HG03469 (cell line): ENCODE measurements around the gene NAA16.
"Not testable (repeated sequence)": the region's sequence is repeated elsewhere in the genome, so short reads cannot be mapped to it uniquely, and the experiment has no call there.

Source experiments
- ATAC-seq: cut with Tn5 transposase; IDR thresholded peaks from one replicate; pipeline ENCODE4 v1.9.1; 2021; ENCODE audit warnings: mild to moderate bottlenecking, moderate library complexity, moderate number of reproducible peaks; ENCODE audit not compliant: unreplicated experiment

NAA16 gene

DNA sequence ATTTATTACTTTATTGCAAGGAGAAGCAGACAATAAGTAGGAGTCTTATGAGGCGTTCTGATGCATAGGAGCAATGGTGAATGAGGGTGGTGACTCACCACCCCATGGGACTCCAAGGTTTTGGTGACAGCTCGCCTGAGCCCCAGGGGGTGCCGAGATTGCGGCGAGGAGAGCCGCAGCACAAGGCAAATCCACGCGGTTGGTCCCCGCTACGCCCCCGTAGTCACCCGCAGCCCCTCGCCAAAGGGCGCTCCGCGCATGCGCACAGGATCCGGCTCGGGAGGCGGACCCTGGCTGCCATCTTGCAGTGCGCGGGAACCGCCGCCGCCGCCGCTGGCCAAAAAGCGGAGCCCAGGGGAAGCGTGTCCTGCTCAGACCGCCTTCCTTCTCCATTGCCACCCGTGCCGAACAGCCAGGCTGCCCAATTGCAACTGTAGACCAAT lies at the start of gene NAA16:
Gene NAA16 (plus strand): TSS at position 305 of the 443 bp plus-strand sequence. CDS start 262 bp downstream, outside the sequence.
- peak; percentile 46 for ATAC-seq

DNA sequence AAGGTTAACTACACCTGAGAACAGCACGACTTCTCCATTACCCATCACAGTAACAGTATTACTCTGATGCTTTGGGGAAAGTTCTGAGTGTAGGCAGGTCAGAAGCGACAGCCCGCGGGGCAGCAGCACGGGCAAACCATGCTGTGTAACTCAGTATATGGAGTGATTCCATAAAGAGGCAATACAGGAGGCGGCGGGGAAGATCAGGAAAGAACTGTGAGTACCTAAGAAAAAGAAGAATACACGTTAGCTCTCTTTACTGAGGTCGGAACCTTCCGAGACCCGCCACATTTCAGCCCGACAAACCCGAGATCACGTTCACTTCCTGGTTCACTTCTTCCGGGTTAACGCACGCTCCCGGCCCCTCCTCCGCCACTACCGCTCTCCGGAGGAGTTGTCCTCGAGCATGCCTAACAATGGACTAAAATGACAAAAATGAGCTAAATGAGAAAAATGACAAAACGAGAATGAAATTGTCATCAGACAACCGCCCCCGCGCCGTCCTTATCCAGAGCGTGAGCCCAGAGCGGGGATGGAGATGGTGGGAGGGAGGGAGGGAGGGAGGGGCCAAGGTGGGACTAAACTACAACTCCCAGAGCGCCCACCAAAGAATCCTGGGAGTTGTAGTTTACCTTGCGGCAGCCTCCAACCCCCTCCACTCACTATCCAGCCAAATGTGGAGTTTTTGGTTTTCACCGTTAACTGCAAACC lies 47.7 kb upstream of the NAA16 start, which contains the start of gene MTRF1:
Gene MTRF1 (minus strand): TSS at position 316 of the 711 bp plus-strand sequence. CDS start 2,669 bp downstream, outside the sequence.
- ATAC-seq = peak; percentile 75

GRCh38 chr13:41267106-41267505 lies 44.0 kb upstream of the NAA16 start:
- ATAC-seq = no peak

DNA sequence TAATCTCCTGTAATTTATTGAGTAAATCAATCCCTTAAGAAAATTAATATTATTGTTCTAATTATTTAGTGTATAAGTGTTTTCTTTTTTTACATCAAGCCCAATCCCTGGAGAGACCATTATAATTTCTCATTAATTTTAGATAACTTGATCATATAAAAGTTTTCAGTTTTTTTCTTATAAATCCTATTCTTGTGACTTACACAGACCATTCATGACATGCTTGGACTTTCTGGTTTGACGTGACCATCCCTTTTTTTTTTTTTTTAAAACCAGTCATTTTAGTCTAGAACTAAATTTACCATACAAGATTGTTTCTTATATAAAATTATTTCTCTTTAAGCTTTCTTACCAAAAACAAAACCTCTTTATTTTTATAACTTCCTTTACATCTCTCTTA lies 42.3 kb upstream of the NAA16 start:
- no peak for ATAC-seq

DNA sequence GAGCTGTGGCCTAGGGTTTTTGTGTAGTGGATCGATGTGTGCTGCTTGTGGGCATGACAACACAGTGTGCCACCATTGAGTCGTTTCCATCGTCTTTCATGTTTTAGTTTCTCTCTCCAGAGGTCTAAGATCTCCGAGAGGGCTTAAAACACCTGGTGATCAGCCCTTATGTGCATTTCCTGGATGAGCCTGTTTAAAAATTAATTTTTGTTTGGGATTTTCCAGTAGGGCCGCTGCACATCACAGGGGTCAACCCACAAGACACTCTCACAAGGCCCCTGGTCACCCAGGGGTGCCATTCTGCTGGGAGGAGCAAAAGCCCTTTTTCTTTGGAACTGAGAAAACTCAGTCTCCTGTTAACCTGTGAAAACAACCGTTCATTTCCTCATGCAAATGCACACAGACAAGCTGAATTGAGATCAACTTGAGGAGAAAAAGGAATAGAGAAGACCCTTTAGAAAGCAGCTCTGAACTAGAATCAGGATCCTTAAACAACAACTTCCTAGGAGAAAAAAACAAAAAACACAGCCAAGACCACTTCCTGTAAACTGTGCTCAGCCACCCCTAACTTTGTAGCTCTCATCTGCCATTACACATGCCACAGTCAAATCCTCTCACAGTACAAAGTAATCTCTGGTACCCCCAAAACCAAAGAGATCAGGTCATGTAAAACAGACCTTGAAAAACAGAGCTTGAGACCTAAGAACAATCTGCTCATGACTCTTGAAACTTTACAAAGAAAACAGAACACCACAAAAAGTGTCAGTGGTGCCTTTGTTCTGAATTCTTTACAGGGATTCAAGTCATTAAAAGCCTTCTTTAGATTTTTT lies 39.4 kb upstream of the NAA16 start:
- no peak for ATAC-seq

- ATAC-seq = no peak
Observed at GRCh38 chr13:41273831-41274441, 37.1 kb upstream of the NAA16 start.

DNA sequence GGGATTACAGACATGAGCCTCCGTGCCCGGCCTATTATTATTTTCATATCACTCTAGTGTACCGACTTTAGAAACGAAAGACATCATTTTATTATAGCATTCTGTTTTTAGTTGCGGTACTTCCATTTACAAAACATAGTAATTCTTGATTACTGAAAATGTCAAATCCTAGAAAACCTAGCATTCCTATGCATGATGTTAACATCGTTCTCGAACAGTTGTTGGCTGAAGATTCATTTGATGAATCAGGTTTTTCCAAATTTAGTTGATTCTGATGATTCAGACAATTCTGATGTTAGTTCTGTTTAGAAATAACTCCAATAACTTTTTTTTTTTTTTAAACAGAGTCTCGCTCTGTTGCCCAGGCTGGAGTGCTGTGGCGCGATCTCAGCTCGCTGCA lies 36.2 kb upstream of the NAA16 start:
- ATAC-seq = no peak

- ATAC-seq = no peak
Observed at GRCh38 chr13:41276824-41277223, 34.2 kb upstream of the NAA16 start.

GRCh38 chr13:41279156-41279555 lies 31.9 kb upstream of the NAA16 start:
- not testable (repeated sequence) for ATAC-seq

DNA sequence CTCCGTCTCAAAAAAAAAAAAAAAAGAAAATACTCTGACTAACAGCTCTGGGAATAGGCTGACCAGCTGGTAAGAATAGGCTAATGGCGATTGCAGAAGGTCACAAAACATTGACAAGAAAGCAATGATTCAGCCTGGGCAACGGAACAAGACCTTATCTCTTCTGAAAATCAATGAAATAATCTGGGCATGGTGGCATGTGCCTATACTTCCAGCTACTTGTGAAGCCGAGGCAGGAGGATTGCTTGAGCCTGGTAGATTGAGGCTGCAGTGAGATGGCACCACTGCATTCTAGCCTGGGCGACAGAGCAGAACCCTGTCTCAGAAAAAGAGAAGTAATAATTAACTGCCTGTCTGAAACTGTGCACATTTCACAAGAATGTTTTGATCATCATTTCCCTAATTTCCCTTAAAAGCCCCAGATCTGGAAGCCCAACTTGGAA lies 28.9 kb upstream of the NAA16 start:
- no peak for ATAC-seq

- no peak for ATAC-seq
Observed at GRCh38 chr13:41284512-41285288, 26.4 kb upstream of the NAA16 start.

GRCh38 chr13:41286370-41286769 lies 24.7 kb upstream of the NAA16 start:
- no peak for ATAC-seq

- no peak for ATAC-seq
Observed at GRCh38 chr13:41289463-41289881, 21.6 kb upstream of the NAA16 start.

DNA sequence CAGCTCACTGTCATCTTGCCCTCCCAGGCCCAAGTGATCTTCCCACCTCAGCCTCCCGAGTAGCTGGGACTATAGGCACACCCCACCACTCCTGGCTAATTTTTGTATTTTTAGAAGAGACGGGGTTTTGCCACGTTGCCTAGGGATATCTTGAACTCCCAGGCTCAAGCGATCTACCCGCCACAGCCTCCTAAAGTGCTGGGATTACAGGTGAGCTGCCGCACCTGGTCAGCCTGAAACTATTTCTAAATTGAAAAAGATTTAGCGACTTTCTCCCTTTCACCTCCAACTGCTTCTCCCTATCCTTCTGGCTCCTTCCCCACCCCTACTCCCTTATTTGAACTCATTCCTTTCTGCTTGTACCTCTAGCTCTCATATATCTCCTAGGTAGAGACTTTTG lies 19.8 kb upstream of the NAA16 start:
- no peak for ATAC-seq

DNA sequence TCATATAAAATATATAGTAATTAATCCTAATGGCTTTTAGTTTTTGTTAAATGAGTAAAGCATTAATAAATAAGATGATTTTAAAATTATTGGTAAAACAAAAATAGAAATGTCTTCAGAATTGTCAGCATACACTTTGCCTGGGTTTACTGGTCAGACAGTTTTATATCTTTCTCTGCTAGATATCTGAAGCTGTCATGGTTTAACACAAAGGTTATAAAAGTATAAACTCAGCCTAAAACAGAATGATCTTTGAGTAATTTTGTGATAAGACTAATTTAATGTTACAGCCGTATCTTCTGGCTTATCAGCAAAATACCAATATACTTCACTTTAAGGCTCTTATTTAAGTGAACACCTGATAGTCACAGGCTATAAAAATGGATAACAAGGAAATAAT lies 17.8 kb upstream of the NAA16 start:
- no peak for ATAC-seq

- no peak for ATAC-seq
Observed at GRCh38 chr13:41294914-41295313, 16.2 kb upstream of the NAA16 start.

DNA sequence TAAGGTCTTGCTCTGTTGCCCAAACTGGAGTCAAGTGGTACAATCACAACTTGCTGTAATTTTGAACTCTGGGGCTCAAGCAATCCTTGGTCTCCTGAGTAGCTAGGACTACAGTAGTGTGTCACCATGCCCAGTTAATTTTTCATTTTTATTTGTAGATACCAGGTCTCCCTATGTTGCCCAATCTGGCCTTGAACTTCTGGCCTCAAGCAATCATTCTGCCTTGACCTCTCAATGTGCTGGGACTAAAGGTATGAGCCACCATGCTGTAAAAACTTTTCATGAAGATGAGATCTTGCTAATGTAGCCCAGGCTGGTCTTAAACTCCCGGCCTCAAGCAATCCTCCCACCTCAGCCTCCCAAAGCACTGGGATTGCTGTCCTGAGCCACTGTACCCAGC lies 15.1 kb upstream of the NAA16 start:
- no peak for ATAC-seq

GRCh38 chr13:41296879-41297646 lies 14.0 kb upstream of the NAA16 start:
- ATAC-seq = no peak

- ATAC-seq = no peak
Observed at GRCh38 chr13:41299316-41300094, 11.6 kb upstream of the NAA16 start.
